Liver (tissue), 9 donors: Measurements from ENCODE around the gene PHF2. TPM values are rescaled to one million over a fixed set of nuclear protein-coding genes. Genes with fewer than 3 reads are reported as not detected.

Experiments
- DNase-seq: peaks from one replicate; pipeline ENCODE4 v3.0.0-alpha.2; 2017; ENCODE audit warnings: low spot score
- H3K27ac ChIP-seq, 2 donors: one replicate each; pipeline ENCODE4 v1.7.0; 2013; ENCODE audit warnings: inconsistent platforms in 2 of 2, low read length in 2 of 2, control low read depth in 1 of 2, low read depth in 1 of 2, mild to moderate bottlenecking in 1 of 2
- H3K27me3 ChIP-seq, 4 donors: one replicate each; pipeline versions ENCODE4 v1.6.1 to v1.7.0; 2013; ENCODE audit warnings: low read length in 3 of 4, inconsistent platforms in 1 of 4, mild to moderate bottlenecking in 1 of 4, moderate library complexity in 1 of 4; ENCODE audit not compliant: control insufficient read depth in 4 of 4, insufficient read depth in 4 of 4
- H3K36me3 ChIP-seq, 4 donors: one replicate each; pipeline versions ENCODE4 v1.6.1 to v1.7.0; 2013; ENCODE audit warnings: low read length in 3 of 4, mild to moderate bottlenecking in 3 of 4, low read depth in 1 of 4, moderate library complexity in 1 of 4; ENCODE audit not compliant: control insufficient read depth in 4 of 4, insufficient read depth in 3 of 4
- H3K4me1 ChIP-seq, 4 donors: one replicate each; pipeline versions ENCODE4 v1.6.1 to v1.7.0; 2013; ENCODE audit warnings: low read length in 3 of 4, mild to moderate bottlenecking in 3 of 4, moderate library complexity in 1 of 4; ENCODE audit not compliant: control insufficient read depth in 4 of 4, insufficient read depth in 4 of 4
- H3K4me3 ChIP-seq, 3 donors: one replicate each; pipeline versions ENCODE4 v1.6.1 to v1.7.0; 2013; ENCODE audit warnings: low read length in 3 of 3, control low read depth in 1 of 3, low read depth in 1 of 3, mild to moderate bottlenecking in 1 of 3
- H3K9ac ChIP-seq, 2 donors: one replicate each; pipeline ENCODE4 v1.7.0; 2013; ENCODE audit warnings: low read length in 2 of 2, mild to moderate bottlenecking in 2 of 2, moderate library complexity in 2 of 2, control low read depth in 1 of 2, low read depth in 1 of 2
- H3K9me3 ChIP-seq, 4 donors: one replicate each; pipeline versions ENCODE4 v1.6.1 to v1.7.0; 2013; ENCODE audit warnings: low read length in 3 of 4; ENCODE audit not compliant: control insufficient read depth in 4 of 4
- GABPA ChIP-seq, 2 donors: IDR thresholded peaks in 1 of 2; conservative IDR thresholded peaks in 1 of 2; 2 replicates each; pipeline ENCODE4 v1.6.1; 2016; ENCODE audit warnings: antibody characterized with exemption in 2 of 2, mild to moderate bottlenecking in 1 of 2, moderate library complexity in 1 of 2
- HNF4A ChIP-seq, 2 donors: conservative IDR thresholded peaks; 2 replicates each; pipeline ENCODE4 v1.6.1; 2016; ENCODE audit warnings: antibody characterized with exemption in 2 of 2, mild to moderate bottlenecking in 2 of 2
- HNF4G ChIP-seq: IDR thresholded peaks from 2 replicates; pipeline ENCODE4 v1.6.1; 2016; ENCODE audit warnings: antibody characterized with exemption
- JUND ChIP-seq, 2 donors: IDR thresholded peaks; 2 replicates each; pipeline ENCODE4 v1.6.1; 2016; ENCODE audit warnings: antibody characterized with exemption in 2 of 2
- RAD21 ChIP-seq, 2 donors: IDR thresholded peaks; 2 replicates each; pipeline ENCODE4 v1.6.1; 2016; ENCODE audit warnings: antibody characterized with exemption in 2 of 2, mild to moderate bottlenecking in 2 of 2
- RXRA ChIP-seq, 2 donors: IDR thresholded peaks; 2 replicates each; pipeline ENCODE4 v1.6.1; 2017 to 2018; ENCODE audit warnings: antibody characterized with exemption in 2 of 2, mild to moderate bottlenecking in 1 of 2
- YY1 ChIP-seq: IDR thresholded peaks from 2 replicates; pipeline ENCODE4 v1.6.1; 2016; ENCODE audit warnings: antibody characterized with exemption, mild to moderate bottlenecking
- WGBS: extraction: QIAGEN DNeasy Blood & Tissue Kit; methylation state at CpG from one replicate; pipeline ENCODE4 v1.1.7; 2013; 5-methylcytosine and 5-hydroxymethylcytosine counted together
- polyA plus RNA-seq, 2 donors: library from polyadenylated mRNA; stranded (reverse) in 1 of 2; unstranded in 1 of 2; fragments of 200-250 nt in 1 of 2; fragments of >200 nt in 1 of 2; fragmentation: Nextera tagmentation in 1 of 2; extraction: Ambion mirVana in 1 of 2; gene quantifications; one replicate each; pipeline versions ENCODE4 v1.2.1 to v1.2.3, GENCODE V29; 2013 to 2015
- total RNA-seq, 2 donors: library from RNA; depleted of rRNA; stranded (reverse); fragments of >200 nt; gene quantifications; one replicate each; pipeline ENCODE4 v1.2.3, GENCODE V29; 2014
- TF ChIP-seq, protein P1 (sequence below): IDR thresholded peaks from 2 replicates; pipeline ENCODE4 v1.6.1; 2016; ENCODE audit warnings: antibody characterized with exemption
- TF ChIP-seq, protein P2 (sequence below): IDR thresholded peaks from 2 replicates; pipeline ENCODE4 v1.6.1; 2016; ENCODE audit warnings: antibody characterized with exemption, mild to moderate bottlenecking
- TF ChIP-seq, protein P3 (sequence below): IDR thresholded peaks from 2 replicates; pipeline ENCODE4 v1.6.1; 2016; ENCODE audit warnings: antibody characterized with exemption
- TF ChIP-seq, protein P4 (sequence below): IDR thresholded peaks from 2 replicates; pipeline ENCODE4 v1.6.1; 2016; ENCODE audit warnings: antibody characterized with exemption
- TF ChIP-seq, protein P5 (sequence below): fragments of 150-350 bp; IDR thresholded peaks from 2 replicates; pipeline ENCODE4 v1.5.1; 2017; ENCODE audit warnings: improper control_type of control experiment, low read depth, low read length; ENCODE audit not compliant: missing input control
- donor health status: healthy.
- donor health status: healthy.
- donor health status: healthy.
- donor health status: healthy.
- donor health status: healthy.

The PHF2 gene
- total and polyA plus RNA-seq, 4 donors, result 2.3 to 8.6 (median 6.7) TPM

DNA sequence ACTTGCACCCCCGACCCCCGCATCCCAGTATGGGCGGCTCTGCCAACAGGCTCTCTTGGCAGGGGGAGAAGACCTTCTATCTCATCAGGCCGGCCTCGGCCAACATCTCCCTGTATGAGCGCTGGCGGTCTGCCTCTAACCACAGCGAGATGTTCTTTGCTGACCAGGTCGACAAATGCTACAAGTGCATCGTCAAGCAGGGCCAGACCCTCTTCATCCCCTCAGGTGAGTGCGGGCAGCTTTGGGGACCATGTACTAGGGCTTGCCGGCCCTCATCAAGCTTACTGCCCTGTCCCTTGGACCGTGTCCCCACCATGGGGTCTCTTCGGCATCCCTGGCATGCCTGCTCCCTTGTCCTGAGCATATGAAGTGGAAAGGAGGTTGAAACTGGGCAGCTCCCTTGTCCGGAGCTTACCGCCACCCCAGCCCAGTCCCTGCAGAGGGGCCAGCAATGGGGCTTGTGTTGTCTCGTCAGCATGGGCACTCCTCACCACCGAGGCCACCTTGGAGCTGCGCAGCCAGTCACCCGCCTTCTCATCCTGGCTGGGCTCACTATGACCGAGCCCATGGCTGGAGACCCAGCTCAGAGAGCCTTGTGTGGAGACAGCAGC is 78.1 kb downstream of the PHF2 start:
- TF ChIP-seq RXRA (IDR thresholded peaks at IDR 0.05) (no peak), HNF4G (no peak), HNF4A (conservative IDR thresholded peaks at IDR 0.05) (no peak), GABPA (IDR thresholded peaks at IDR 0.05 in 1 of 2, conservative IDR thresholded peaks at IDR 0.05 in 1 of 2) (no peak), RAD21 (IDR thresholded peaks at IDR 0.05) (no peak)
- TF ChIP-seq, protein P1, sequence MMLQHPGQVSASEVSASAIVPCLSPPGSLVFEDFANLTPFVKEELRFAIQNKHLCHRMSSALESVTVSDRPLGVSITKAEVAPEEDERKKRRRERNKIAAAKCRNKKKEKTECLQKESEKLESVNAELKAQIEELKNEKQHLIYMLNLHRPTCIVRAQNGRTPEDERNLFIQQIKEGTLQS, result no peak
- TF ChIP-seq, protein P2, sequence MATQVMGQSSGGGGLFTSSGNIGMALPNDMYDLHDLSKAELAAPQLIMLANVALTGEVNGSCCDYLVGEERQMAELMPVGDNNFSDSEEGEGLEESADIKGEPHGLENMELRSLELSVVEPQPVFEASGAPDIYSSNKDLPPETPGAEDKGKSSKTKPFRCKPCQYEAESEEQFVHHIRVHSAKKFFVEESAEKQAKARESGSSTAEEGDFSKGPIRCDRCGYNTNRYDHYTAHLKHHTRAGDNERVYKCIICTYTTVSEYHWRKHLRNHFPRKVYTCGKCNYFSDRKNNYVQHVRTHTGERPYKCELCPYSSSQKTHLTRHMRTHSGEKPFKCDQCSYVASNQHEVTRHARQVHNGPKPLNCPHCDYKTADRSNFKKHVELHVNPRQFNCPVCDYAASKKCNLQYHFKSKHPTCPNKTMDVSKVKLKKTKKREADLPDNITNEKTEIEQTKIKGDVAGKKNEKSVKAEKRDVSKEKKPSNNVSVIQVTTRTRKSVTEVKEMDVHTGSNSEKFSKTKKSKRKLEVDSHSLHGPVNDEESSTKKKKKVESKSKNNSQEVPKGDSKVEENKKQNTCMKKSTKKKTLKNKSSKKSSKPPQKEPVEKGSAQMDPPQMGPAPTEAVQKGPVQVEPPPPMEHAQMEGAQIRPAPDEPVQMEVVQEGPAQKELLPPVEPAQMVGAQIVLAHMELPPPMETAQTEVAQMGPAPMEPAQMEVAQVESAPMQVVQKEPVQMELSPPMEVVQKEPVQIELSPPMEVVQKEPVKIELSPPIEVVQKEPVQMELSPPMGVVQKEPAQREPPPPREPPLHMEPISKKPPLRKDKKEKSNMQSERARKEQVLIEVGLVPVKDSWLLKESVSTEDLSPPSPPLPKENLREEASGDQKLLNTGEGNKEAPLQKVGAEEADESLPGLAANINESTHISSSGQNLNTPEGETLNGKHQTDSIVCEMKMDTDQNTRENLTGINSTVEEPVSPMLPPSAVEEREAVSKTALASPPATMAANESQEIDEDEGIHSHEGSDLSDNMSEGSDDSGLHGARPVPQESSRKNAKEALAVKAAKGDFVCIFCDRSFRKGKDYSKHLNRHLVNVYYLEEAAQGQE, result no peak
- Histone ChIP-seq H3K27me3 (no peaks in the 10 kb centered on the region), H3K4me1 (no peaks in the 10 kb centered on the region), H3K9ac (no peak overlapping the region), H3K4me3 (no peak overlapping the region), H3K27ac (no peak overlapping the region), H3K9me3 (no peaks in the 10 kb centered on the region), H3K36me3 (peaks cover 2 to 73% (median 18%) of the 10 kb centered on the region in 4 donors)
- no peak for DNase-seq
- WGBS, result 96% methylated on average over 21 of the region's 21 CpGs

DNA sequence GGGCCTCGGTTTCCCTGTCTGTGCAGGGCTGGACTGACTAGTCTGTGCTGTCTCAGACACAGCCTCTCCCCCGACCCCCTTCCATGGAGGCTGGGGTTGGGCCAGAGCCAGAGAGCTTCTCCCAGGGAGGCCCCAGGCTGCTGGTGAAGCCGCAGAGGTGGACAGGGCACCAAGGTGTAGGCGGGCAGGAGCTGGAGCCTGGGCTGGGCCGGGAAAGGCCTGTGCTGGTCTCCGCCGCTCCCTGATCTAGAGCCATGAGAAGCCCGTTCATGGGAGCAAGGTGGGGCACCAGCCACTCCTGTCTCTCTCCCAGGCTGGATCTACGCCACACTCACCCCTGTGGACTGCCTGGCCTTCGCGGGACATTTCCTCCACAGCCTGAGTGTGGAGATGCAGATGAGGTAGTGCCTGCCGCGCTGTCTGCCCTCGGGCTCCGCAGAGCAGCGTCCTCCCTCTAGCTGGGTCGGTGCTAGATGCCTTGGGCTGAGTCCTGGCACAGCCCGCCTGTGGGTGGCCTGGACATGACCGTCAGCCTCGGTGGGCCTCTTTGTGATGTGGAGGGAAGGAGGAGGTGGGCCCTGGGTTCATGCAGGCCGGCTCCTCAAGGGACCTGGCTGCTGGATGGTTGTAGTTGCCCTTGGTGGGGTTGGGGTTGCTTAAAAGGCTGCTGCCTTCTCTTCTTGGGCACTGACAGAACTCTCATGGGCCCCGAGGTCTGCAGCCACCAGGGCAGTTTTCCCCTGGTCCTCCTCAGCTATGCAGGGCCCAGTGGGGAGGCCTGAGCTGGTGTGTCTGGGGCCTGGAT is 79.4 kb downstream of the PHF2 start:
- Histone ChIP-seq H3K9ac (no peak overlapping the region), H3K27me3 (no peaks in the 10 kb centered on the region), H3K36me3 (peaks cover 2 to 69% (median 9%) of the 10 kb centered on the region in 4 donors), H3K4me3 (no peak overlapping the region), H3K9me3 (no peaks in the 10 kb centered on the region), H3K27ac (no peak overlapping the region), H3K4me1 (no peaks in the 10 kb centered on the region)
- TF ChIP-seq JUND (IDR thresholded peaks at IDR 0.05) (no peak), YY1 (no peak), HNF4A (conservative IDR thresholded peaks at IDR 0.05) (no peak), RXRA (IDR thresholded peaks at IDR 0.05) (no peak)
- TF ChIP-seq, protein P3, sequence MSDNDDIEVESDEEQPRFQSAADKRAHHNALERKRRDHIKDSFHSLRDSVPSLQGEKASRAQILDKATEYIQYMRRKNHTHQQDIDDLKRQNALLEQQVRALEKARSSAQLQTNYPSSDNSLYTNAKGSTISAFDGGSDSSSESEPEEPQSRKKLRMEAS, result no peak
- TF ChIP-seq, protein P4, sequence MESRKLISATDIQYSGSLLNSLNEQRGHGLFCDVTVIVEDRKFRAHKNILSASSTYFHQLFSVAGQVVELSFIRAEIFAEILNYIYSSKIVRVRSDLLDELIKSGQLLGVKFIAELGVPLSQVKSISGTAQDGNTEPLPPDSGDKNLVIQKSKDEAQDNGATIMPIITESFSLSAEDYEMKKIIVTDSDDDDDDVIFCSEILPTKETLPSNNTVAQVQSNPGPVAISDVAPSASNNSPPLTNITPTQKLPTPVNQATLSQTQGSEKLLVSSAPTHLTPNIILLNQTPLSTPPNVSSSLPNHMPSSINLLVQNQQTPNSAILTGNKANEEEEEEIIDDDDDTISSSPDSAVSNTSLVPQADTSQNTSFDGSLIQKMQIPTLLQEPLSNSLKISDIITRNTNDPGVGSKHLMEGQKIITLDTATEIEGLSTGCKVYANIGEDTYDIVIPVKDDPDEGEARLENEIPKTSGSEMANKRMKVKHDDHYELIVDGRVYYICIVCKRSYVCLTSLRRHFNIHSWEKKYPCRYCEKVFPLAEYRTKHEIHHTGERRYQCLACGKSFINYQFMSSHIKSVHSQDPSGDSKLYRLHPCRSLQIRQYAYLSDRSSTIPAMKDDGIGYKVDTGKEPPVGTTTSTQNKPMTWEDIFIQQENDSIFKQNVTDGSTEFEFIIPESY, result no peak
- TF ChIP-seq, protein P5, sequence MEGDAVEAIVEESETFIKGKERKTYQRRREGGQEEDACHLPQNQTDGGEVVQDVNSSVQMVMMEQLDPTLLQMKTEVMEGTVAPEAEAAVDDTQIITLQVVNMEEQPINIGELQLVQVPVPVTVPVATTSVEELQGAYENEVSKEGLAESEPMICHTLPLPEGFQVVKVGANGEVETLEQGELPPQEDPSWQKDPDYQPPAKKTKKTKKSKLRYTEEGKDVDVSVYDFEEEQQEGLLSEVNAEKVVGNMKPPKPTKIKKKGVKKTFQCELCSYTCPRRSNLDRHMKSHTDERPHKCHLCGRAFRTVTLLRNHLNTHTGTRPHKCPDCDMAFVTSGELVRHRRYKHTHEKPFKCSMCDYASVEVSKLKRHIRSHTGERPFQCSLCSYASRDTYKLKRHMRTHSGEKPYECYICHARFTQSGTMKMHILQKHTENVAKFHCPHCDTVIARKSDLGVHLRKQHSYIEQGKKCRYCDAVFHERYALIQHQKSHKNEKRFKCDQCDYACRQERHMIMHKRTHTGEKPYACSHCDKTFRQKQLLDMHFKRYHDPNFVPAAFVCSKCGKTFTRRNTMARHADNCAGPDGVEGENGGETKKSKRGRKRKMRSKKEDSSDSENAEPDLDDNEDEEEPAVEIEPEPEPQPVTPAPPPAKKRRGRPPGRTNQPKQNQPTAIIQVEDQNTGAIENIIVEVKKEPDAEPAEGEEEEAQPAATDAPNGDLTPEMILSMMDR, result no peak
- TF ChIP-seq, protein P1, result no peak
- no peak for DNase-seq
- WGBS, result 97% methylated on average over 22 of the region's 22 CpGs
